Trophoblast cell (in vitro differentiated cells and primary cell): Measurements from ENCODE around the gene LMCD1.

ENCODE experiments used
- DNase-seq, 2 donors: peaks; one replicate each; pipeline ENCODE4 v3.0.0-alpha.2; 2016
- H2AFZ ChIP-seq: 2 replicates; pipeline ENCODE4 v1.6.1; 2013; ENCODE audit warnings: low read length, moderate library complexity, mild to moderate bottlenecking; ENCODE audit not compliant: insufficient read depth, poor library complexity
- H2AK5ac ChIP-seq: 2 replicates; pipeline ENCODE4 v1.6.1; 2013; ENCODE audit warnings: mild to moderate bottlenecking, low read length
- H2BK120ac ChIP-seq: 2 replicates; pipeline ENCODE4 v1.6.1; 2013; ENCODE audit warnings: low read length, mild to moderate bottlenecking, moderate library complexity; ENCODE audit not compliant: insufficient read depth, poor library complexity
- H2BK12ac ChIP-seq: 2 replicates; pipeline ENCODE4 v1.6.1; 2013; ENCODE audit warnings: mild to moderate bottlenecking, low read length, moderate library complexity
- H2BK5ac ChIP-seq: 2 replicates; pipeline ENCODE4 v1.6.1; 2013; ENCODE audit warnings: low read length, low read depth, moderate library complexity, mild to moderate bottlenecking; ENCODE audit not compliant: poor library complexity
- H3K14ac ChIP-seq: 2 replicates; pipeline ENCODE4 v1.6.1; 2013; ENCODE audit warnings: mild to moderate bottlenecking, low read length
- H3K18ac ChIP-seq: 2 replicates; pipeline ENCODE4 v1.6.1; 2013; ENCODE audit warnings: mild to moderate bottlenecking, low read length
- H3K23ac ChIP-seq: 2 replicates; pipeline ENCODE4 v1.6.1; 2013; ENCODE audit warnings: low read length
- H3K27ac ChIP-seq: 2 replicates; pipeline ENCODE4 v1.5.1; 2013; ENCODE audit warnings: low read depth, mild to moderate bottlenecking, inconsistent platforms, low read length, moderate library complexity
- H3K27me3 ChIP-seq: 2 replicates; pipeline ENCODE4 v1.6.1; 2013; ENCODE audit warnings: inconsistent platforms, mild to moderate bottlenecking, low read length, moderate library complexity; ENCODE audit not compliant: insufficient read depth
- H3K36me3 ChIP-seq, 2 experiments: 1 replicate in 1 of 2; 2 replicates in 1 of 2; pipeline ENCODE4 v1.6.1; 2013; ENCODE audit warnings: low read length in 2 of 2, mild to moderate bottlenecking in 2 of 2, moderate library complexity in 1 of 2; ENCODE audit not compliant: insufficient read depth in 2 of 2, control insufficient read depth in 1 of 2
- H3K4ac ChIP-seq: 2 replicates; pipeline ENCODE4 v1.6.1; 2013; ENCODE audit warnings: low read depth, mild to moderate bottlenecking, low read length, moderate library complexity
- H3K4me1 ChIP-seq, 2 experiments: 1 replicate in 1 of 2; 2 replicates in 1 of 2; pipeline ENCODE4 v1.6.1; 2013; ENCODE audit warnings: low read length in 2 of 2, mild to moderate bottlenecking in 2 of 2, moderate library complexity in 1 of 2; ENCODE audit not compliant: insufficient read depth in 2 of 2, control insufficient read depth in 1 of 2
- H3K4me2 ChIP-seq: 2 replicates; pipeline ENCODE4 v1.6.1; 2013; ENCODE audit warnings: inconsistent platforms, mild to moderate bottlenecking, low read length, moderate library complexity
- H3K4me3 ChIP-seq: 2 replicates; pipeline ENCODE4 v1.5.1; 2013; ENCODE audit warnings: mild to moderate bottlenecking, low read depth, low read length, inconsistent platforms
- H3K79me1 ChIP-seq: one replicate; pipeline ENCODE4 v1.6.1; 2013; ENCODE audit warnings: low read length
- H3K79me2 ChIP-seq: 2 replicates; pipeline ENCODE4 v1.6.1; 2013; ENCODE audit warnings: low read length, mild to moderate bottlenecking; ENCODE audit not compliant: control insufficient read depth, insufficient read depth, poor library complexity
- H3K9ac ChIP-seq: 2 replicates; pipeline ENCODE4 v1.6.1; 2013; ENCODE audit warnings: mild to moderate bottlenecking, low read length
- H3K9me3 ChIP-seq: 2 replicates; pipeline ENCODE4 v1.6.1; 2013; ENCODE audit warnings: low read depth, mild to moderate bottlenecking, control low read depth, inconsistent platforms, low read length; ENCODE audit not compliant: insufficient read depth
- H4K12ac ChIP-seq: 2 replicates; pipeline ENCODE4 v1.6.1; 2013; ENCODE audit warnings: low read depth, mild to moderate bottlenecking, low read length, moderate library complexity
- H4K8ac ChIP-seq: 2 replicates; pipeline ENCODE4 v1.6.1; 2013; ENCODE audit warnings: low read depth, mild to moderate bottlenecking, low read length, moderate library complexity
- H4K91ac ChIP-seq: one replicate; pipeline ENCODE4 v1.6.1; 2013; ENCODE audit warnings: low read depth, mild to moderate bottlenecking, low read length, moderate library complexity
- WGBS: extraction: QIAGEN DNeasy Blood & Tissue Kit; methylation state at CpG from one replicate; pipeline ENCODE4 v1.1.7; 2013; ENCODE audit warnings: missing lambda C conversion rate; ENCODE audit not compliant: insufficient read length, insufficient coverage; ENCODE audit errors: extremely low coverage; 5-methylcytosine and 5-hydroxymethylcytosine counted together

Gene LMCD1

DNA sequence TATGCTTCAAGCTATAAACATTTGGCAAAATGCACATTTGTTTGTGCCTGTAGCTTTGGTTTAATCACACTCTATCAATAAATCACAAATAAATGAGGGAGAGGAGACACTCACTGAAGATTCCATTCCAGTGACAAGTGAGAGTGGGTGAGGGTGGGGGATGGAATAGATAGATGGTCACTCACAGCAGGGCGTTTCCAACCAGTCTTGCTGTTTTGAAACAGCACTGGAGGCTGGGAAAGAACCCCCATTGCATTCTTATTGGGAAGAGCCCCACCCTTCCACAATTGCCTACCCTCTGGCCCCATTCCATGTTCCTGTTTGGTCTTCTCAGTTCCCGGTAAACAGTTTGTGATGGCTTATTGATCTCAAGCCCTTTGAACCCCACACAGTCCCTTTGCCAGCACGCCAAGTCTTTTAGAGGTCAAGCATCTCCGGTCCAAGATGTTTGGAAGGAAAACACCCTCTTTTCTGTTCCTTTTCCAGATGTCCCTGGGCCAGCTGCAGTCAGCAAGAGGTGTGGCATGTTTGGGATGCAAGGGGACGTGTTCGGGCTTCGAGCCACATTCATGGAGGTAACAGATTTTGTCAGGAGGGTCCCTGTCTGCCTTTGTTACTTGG, 30.7 kb downstream of the LMCD1 start:
- Histone ChIP-seq H3K27ac (no peak overlapping the region), H3K14ac (no peak overlapping the region), H4K8ac (no peak overlapping the region), H3K9me3 (no peaks in the 10 kb centered on the region), H3K79me2 (no peaks in the 10 kb centered on the region), H3K4me3 (no peak overlapping the region), H2BK120ac (no peak overlapping the region), H2BK12ac (no peak overlapping the region), H4K12ac (no peak overlapping the region), H3K4me2 (no peak overlapping the region), H3K18ac (no peak overlapping the region), H4K91ac (no peak overlapping the region), H3K27me3 (no peaks in the 10 kb centered on the region), H3K9ac (no peak overlapping the region), H3K79me1 (peaks cover 2% of the 10 kb centered on the region), H2BK5ac (no peak overlapping the region), H3K4me1 (peaks cover 2 to 10% of the 10 kb centered on the region in 2 experiments), H3K36me3 (peaks cover 17 to 33% of the 10 kb centered on the region in 2 experiments), H3K23ac (no peak overlapping the region), H2AK5ac (no peak overlapping the region), H3K4ac (no peak overlapping the region), H2AFZ (no peak overlapping the region)
- DNase-seq, result peak in 1 of 2 donors; percentile 31
- WGBS, result no CpG with 5 or more reads among the region's 7 CpGs

DNA sequence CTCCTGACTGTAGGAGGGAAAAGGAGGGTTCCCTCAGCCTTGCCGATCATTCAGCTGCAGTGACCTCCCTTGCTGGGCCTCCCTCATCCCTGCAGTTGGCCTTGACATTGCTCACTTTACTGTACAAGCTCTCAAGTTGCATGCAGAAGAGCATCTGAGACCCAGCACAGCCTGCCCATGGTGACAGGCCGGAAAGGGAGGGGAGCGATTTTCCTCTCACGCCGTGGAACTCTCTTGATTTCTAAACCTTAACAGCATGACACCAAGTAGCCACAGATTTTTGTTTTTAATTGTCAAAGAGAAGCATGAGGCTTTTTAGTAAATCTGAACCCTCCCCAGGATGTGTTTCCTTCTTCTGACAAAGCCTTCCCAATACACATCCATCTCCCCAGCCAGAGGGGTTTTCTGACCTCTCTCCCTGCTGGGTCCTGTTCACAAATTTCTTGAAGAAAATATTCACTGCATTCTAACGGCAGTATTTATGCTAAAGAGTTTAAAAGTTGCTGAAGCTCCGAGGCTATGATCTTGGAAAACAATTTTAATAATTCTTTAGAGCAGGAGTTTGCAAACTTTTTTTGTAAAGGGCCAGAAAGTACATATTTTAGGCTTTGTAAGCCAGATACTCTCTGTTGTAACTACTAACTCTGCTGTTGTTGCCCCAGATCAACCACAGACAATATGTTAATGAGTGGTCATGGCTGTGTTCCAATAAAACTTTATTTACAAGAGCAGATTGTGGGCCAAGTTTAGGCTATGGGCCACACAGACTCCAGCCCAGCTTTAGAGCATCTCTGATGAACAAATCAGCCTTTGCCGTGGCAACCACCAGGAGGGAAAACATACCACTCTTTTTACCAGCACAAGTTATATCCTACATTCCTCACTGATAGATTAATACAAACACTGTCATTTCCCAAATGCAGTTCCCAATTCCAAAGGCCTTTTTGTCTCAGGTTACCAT, 34.8 kb downstream of the LMCD1 start:
- H3K23ac ChIP-seq, result no peak overlapping the region
- no peak overlapping the region for H4K8ac ChIP-seq
- DNase-seq, result no peak
- H3K14ac ChIP-seq, result no peak overlapping the region
- no peaks in the 10 kb centered on the region for H3K9me3 ChIP-seq
- H3K79me1 ChIP-seq, result no peaks in the 10 kb centered on the region
- H3K4me1 ChIP-seq, result no peaks in the 10 kb centered on the region
- no peak overlapping the region for H4K12ac ChIP-seq
- H3K4me2 ChIP-seq, result no peak overlapping the region
- no peak overlapping the region for H2BK5ac ChIP-seq
- H3K27me3 ChIP-seq, result no peaks in the 10 kb centered on the region
- H2AK5ac ChIP-seq, result no peak overlapping the region
- H3K4ac ChIP-seq, result no peak overlapping the region
- H3K79me2 ChIP-seq, result no peaks in the 10 kb centered on the region
- H2BK12ac ChIP-seq, result no peak overlapping the region
- H2AFZ ChIP-seq, result no peak overlapping the region
- H4K91ac ChIP-seq, result no peak overlapping the region
- WGBS, result no CpG with 5 or more reads among the region's 8 CpGs
- peaks cover 33 to 54% of the 10 kb centered on the region in 2 experiments for H3K36me3 ChIP-seq
- H3K27ac ChIP-seq, result no peak overlapping the region
- H3K18ac ChIP-seq, result no peak overlapping the region
- no peak overlapping the region for H3K9ac ChIP-seq
- no peak overlapping the region for H2BK120ac ChIP-seq
- no peak overlapping the region for H3K4me3 ChIP-seq

DNA sequence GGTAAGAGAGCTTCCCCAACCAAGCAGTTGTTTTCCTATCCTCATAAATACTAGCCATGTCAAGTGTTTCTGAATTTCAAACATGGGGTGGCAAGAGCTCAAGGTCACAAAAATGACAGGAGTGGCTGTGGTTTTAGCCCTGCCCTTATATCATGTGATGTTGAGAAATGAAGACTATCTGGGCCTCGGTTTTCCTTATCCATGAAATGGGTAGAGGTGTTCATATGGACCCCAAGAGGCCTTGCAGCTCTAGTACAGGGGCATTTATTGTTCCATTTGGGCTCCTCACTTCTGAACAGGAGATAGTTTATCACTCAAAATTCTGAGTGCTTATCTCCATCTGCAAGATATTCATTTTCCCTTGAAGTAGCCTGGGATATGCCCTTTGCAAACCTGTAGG, 35.8 kb downstream of the LMCD1 start:
- no peak for DNase-seq
- Histone ChIP-seq H3K27me3 (no peaks in the 10 kb centered on the region), H3K79me2 (no peaks in the 10 kb centered on the region), H3K4me3 (no peak overlapping the region), H3K4me1 (no peaks in the 10 kb centered on the region), H2BK5ac (no peak overlapping the region), H3K4me2 (no peak overlapping the region), H2AFZ (no peak overlapping the region), H3K79me1 (no peaks in the 10 kb centered on the region), H4K8ac (no peak overlapping the region), H2BK12ac (no peak overlapping the region), H4K91ac (no peak overlapping the region), H3K9me3 (no peaks in the 10 kb centered on the region), H3K36me3 (peaks cover 39 to 59% of the 10 kb centered on the region in 2 experiments), H2BK120ac (no peak overlapping the region), H2AK5ac (no peak overlapping the region), H3K27ac (no peak overlapping the region), H3K9ac (no peak overlapping the region), H4K12ac (no peak overlapping the region), H3K14ac (no peak overlapping the region), H3K18ac (no peak overlapping the region), H3K4ac (no peak overlapping the region), H3K23ac (no peak overlapping the region)
- WGBS, result no CpG with 5 or more reads among the region's 1 CpG

DNA sequence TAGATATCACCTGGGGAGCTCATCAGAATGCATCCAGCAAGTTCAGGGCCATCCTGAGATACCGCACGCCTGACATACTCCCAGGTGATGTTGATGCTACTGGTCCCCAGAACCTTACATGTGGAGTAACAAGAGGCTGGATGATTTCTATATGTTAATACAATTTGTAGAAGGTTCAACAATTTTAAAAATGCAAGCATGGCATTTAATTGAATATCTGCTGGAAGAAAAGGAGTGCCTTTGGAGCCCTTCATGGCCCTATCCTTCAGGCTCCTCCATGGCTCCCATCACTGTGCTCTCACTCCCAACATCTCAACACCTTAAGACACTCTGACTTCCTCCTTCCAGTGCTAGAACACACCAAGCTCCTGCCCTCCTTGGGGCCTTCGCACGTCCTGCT, 36.6 kb downstream of the LMCD1 start:
- Histone ChIP-seq H2AFZ (no peak overlapping the region), H2BK5ac (no peak overlapping the region), H3K23ac (no peak overlapping the region), H3K36me3 (peaks cover 37 to 58% of the 10 kb centered on the region in 2 experiments), H3K4me3 (no peak overlapping the region), H3K4me1 (no peaks in the 10 kb centered on the region), H3K9me3 (no peaks in the 10 kb centered on the region), H3K9ac (no peak overlapping the region), H3K14ac (no peak overlapping the region), H3K4ac (no peak overlapping the region), H3K27ac (no peak overlapping the region), H2BK120ac (no peak overlapping the region), H3K4me2 (no peak overlapping the region), H2BK12ac (no peak overlapping the region), H3K79me1 (no peaks in the 10 kb centered on the region), H4K8ac (no peak overlapping the region), H3K27me3 (no peaks in the 10 kb centered on the region), H4K12ac (no peak overlapping the region), H2AK5ac (no peak overlapping the region), H4K91ac (no peak overlapping the region), H3K79me2 (no peaks in the 10 kb centered on the region), H3K18ac (no peak overlapping the region)
- WGBS, result no CpG with 5 or more reads among the region's 4 CpGs
- no peak for DNase-seq
